ENCODE measurements around the gene RCHY1.
"Not testable (repeated sequence)": the region's sequence is repeated elsewhere in the genome, so short reads cannot be mapped to it uniquely, and the experiment has no call there.

RCHY1 gene

GRCh38 chr4:75513526-75514130, 575 bp downstream of the RCHY1 start:
- H3K27me3 ChIP-seq (ENCODE audit: insufficient read depth, poor library complexity, severe bottlenecking) = no peaks in the 10 kb centered on the region
- peak in 1 of 2 experiments; percentile 1 for DNase-seq (ENCODE audit: low read depth in 1 of 2, low spot score in 1 of 2)
- TF ChIP-seq POLR2AphosphoS5 (IDR thresholded peaks at IDR 0.05; ENCODE audit: low read depth) (no peak), GABPA (IDR thresholded peaks at IDR 0.05; ENCODE audit: low read depth) (no peak), CTCF (IDR thresholded peaks at IDR 0.05; ENCODE audit: insufficient read depth, low read length) (no peak), REST (IDR thresholded peaks at IDR 0.05; ENCODE audit: insufficient replicate concordance, low read depth) (no peak), SPI1 (IDR thresholded peaks at IDR 0.05; ENCODE audit: borderline replicate concordance, low read depth) (no peak)

GRCh38 chr4:75512386-75513211, 1.6 kb downstream of the RCHY1 start:
- peak; percentile 61 for DNase-seq (ENCODE audit: low read depth in 1 of 2, low spot score in 1 of 2)
- Histone ChIP-seq H3K27ac (replicated peaks) (peak overlapping the region; percentile 89), H3K27me3 (ENCODE audit: insufficient read depth, poor library complexity, severe bottlenecking) (no peaks in the 10 kb centered on the region), H3K4me3 (replicated peaks; ENCODE audit: insufficient read depth, low read length) (peak overlapping the region; percentile 82)
- TF ChIP-seq REST (IDR thresholded peaks at IDR 0.05; ENCODE audit: insufficient replicate concordance, low read depth) (no peak), SPI1 (IDR thresholded peaks at IDR 0.05; ENCODE audit: borderline replicate concordance, low read depth) (peak; percentile 30; the same call in 1 of the 2 replicates)

More at GRCh38 chr4:75513526-75514130, 575 bp downstream of the RCHY1 start:
- peak overlapping the region; percentile 82 for H3K4me3 ChIP-seq (replicated peaks; ENCODE audit: insufficient read depth, low read length)
- peak overlapping the region; percentile 89 for H3K27ac ChIP-seq (replicated peaks)

GRCh38 chr4:75511841-75512240, 2.4 kb downstream of the RCHY1 start:
- Histone ChIP-seq H3K4me3 (replicated peaks; ENCODE audit: insufficient read depth, low read length) (peak overlapping the region; percentile 82), H3K27me3 (ENCODE audit: insufficient read depth, poor library complexity, severe bottlenecking) (no peaks in the 10 kb centered on the region), H3K27ac (replicated peaks) (peak overlapping the region; percentile 63)
- TF ChIP-seq REST (IDR thresholded peaks at IDR 0.05; ENCODE audit: insufficient replicate concordance, low read depth) (no peak), POLR2AphosphoS5 (IDR thresholded peaks at IDR 0.05; ENCODE audit: low read depth) (no peak), CTCF (IDR thresholded peaks at IDR 0.05; ENCODE audit: insufficient read depth, low read length) (no peak), SPI1 (IDR thresholded peaks at IDR 0.05; ENCODE audit: borderline replicate concordance, low read depth) (no peak), GABPA (IDR thresholded peaks at IDR 0.05; ENCODE audit: low read depth) (no peak)
- DNase-seq (ENCODE audit: low read depth in 1 of 2, low spot score in 1 of 2) = peak; percentile 7 to 43

- DNase-seq (ENCODE audit: low read depth in 1 of 2, low spot score in 1 of 2) = peak in 1 of 2 experiments; percentile 5
- H3K4me3 ChIP-seq (replicated peaks; ENCODE audit: insufficient read depth, low read length); H3K27me3 ChIP-seq (ENCODE audit: insufficient read depth, poor library complexity, severe bottlenecking); H3K27ac ChIP-seq (replicated peaks): not testable (repeated sequence)
Observed at GRCh38 chr4:75509592-75509991, 4.6 kb downstream of the RCHY1 start.
